Pancreas (tissue), 10 donors: ENCODE measurements around the gene VSIG10L. TPM values are rescaled to one million over a fixed set of nuclear protein-coding genes. Genes with fewer than 3 reads are reported as not detected.

Source experiments
- ATAC-seq, 4 donors: fragments of 200-7000 bp; cut with Tn5 transposase; one replicate each; pipeline versions ENCODE4 v1.8.0 to v1.9.1; 2020; ENCODE audit warnings: mild to moderate bottlenecking in 4 of 4, moderate library complexity in 4 of 4
- DNase-seq, 6 donors: peaks; one replicate each; pipeline ENCODE4 v3.0.0-alpha.2; 2020
- FAIRE-seq: peaks from 2 replicates; lab custom pipeline; 2012; peaks lifted over from hg19 to GRCh38; lab: Jason Lieb, UNC
- H3K27ac ChIP-seq, 4 donors: fragments of 200-600 bp; sonication (generic); 1 replicate in 3 of 4; 2 replicates in 1 of 4; pipeline versions ENCODE4 v1.5.0 to v1.8.0; 2020
- H3K27me3 ChIP-seq, 4 donors: fragments of 200-600 bp; one replicate each; pipeline ENCODE4 v1.8.0; 2021
- H3K36me3 ChIP-seq, 3 donors: fragments of 200-600 bp; sonication (generic) in 1 of 3; one replicate each; pipeline versions ENCODE4 v1.5.0 to v1.8.0; 2020 to 2021
- H3K4me1 ChIP-seq, 3 donors: fragments of 200-600 bp; one replicate each; pipeline ENCODE4 v1.8.0; 2021
- H3K4me3 ChIP-seq, 4 donors: fragments of 200-600 bp; sonication (generic) in 2 of 4; one replicate each; pipeline versions ENCODE4 v1.5.0 to v1.8.0; 2020 to 2021
- H3K9me3 ChIP-seq, 4 donors: fragments of 200-600 bp; one replicate each; pipeline ENCODE4 v1.8.0; 2021
- WGBS, 2 donors: extraction: QIAGEN DNeasy Blood & Tissue Kit; methylation state at CpG; one replicate each; pipeline ENCODE4 v1.1.7; 2013; 5-methylcytosine and 5-hydroxymethylcytosine counted together
- intact Hi-C, 3 donors: fragments of 100-400 bp; cut with DNase I; formaldehyde crosslinking; loops; one replicate each; pipeline versions ENCODE4 v1.11.1 to v1.14.2; 2022
- polyA plus RNA-seq, 2 donors: library from polyadenylated mRNA; stranded (reverse); fragments of 200-250 nt; gene quantifications; one replicate each; pipeline ENCODE4 v1.2.3, GENCODE V29; 2013
- total RNA-seq, 6 donors: library from RNA; stranded (reverse); fragmentation: NEBNext Ultra II Directional in 4 of 6; extraction: Animal tissue kit (Norgen Biotek cat#: 25700) in 4 of 6; gene quantifications; one replicate each; pipeline versions ENCODE4 v1.2.1 to v1.2.4, GENCODE V29; 2021 to 2023
- TF ChIP-seq, protein P1 (sequence below), 4 donors: fragments of 200-600 bp; sonication (generic) in 3 of 4; IDR thresholded peaks; one replicate each; pipeline versions ENCODE4 v1.5.0 to v1.8.0; 2021; ENCODE audit warnings: antibody characterized with exemption in 4 of 4
- donor health status: healthy with polysubstance abuse.
- donor health status: DM: no; HTN: no; CAD: no; lungs with moderate emphysema.
- donor health status: DM: no; HTN: no; CAD: no.
- donor health status: control.
- donor health status: control.
- donor health status: Bipolar disorder and iron deficiency.
- donor health status: DM: yes; HTN: yes; CAD: no.
- donor health status: DM: no; HTN: no; CAD: no.
- donor health status: DM: no; HTN: no; CAD: no.
- donor health status: DM: yes; HTN: yes; CAD: no.

Gene VSIG10L
- total and polyA plus RNA-seq, 8 donors, result 0.16 to 1.1 (median 0.37) TPM; not detected in 1

- no peaks in the 10 kb centered on the region for H3K36me3 ChIP-seq
- H3K4me3 ChIP-seq, result no peak overlapping the region
- H3K9me3 ChIP-seq, result no peaks in the 10 kb centered on the region
- no peaks in the 10 kb centered on the region for H3K4me1 ChIP-seq
- TF ChIP-seq, protein P1, sequence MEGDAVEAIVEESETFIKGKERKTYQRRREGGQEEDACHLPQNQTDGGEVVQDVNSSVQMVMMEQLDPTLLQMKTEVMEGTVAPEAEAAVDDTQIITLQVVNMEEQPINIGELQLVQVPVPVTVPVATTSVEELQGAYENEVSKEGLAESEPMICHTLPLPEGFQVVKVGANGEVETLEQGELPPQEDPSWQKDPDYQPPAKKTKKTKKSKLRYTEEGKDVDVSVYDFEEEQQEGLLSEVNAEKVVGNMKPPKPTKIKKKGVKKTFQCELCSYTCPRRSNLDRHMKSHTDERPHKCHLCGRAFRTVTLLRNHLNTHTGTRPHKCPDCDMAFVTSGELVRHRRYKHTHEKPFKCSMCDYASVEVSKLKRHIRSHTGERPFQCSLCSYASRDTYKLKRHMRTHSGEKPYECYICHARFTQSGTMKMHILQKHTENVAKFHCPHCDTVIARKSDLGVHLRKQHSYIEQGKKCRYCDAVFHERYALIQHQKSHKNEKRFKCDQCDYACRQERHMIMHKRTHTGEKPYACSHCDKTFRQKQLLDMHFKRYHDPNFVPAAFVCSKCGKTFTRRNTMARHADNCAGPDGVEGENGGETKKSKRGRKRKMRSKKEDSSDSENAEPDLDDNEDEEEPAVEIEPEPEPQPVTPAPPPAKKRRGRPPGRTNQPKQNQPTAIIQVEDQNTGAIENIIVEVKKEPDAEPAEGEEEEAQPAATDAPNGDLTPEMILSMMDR (IDR thresholded peaks at IDR 0.05), result no peak
- H3K27me3 ChIP-seq, result no peaks in the 10 kb centered on the region
- WGBS, 2 donors, result 96% methylated on average over 4 of the region's 4 CpGs
- no peak for DNase-seq
- FAIRE-seq, result no peak
- ATAC-seq, result no peak
- no peak overlapping the region for H3K27ac ChIP-seq
- intact Hi-C loops, result no loop called here
Observed at GRCh38 chr19:51359294-51359693, 17.4 kb upstream of the VSIG10L start.

DNA sequence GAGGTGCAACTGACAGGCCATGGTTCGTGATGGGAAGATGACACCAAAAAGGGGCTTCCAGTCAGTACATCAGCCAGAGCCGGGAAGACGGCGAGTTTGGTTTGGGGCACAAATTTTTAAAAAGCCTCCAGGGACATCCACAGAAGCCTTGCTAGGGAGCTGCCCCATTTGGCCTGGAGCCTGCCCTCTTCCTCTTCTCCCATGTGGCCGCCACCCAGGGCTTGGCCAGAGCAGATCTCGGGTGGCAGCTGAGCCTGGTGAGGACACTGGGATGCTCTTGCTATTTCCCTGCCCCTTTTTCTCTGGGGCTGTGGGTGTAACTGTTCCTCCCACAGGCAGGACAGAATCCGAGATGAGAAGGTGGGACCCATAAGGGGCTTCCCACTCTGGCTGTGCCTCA is 16.0 kb upstream of the VSIG10L start:
- ATAC-seq, result no peak
- Histone ChIP-seq H3K4me3 (no peak overlapping the region), H3K27ac (no peak overlapping the region), H3K27me3 (no peaks in the 10 kb centered on the region), H3K9me3 (no peaks in the 10 kb centered on the region), H3K36me3 (no peaks in the 10 kb centered on the region), H3K4me1 (no peaks in the 10 kb centered on the region)
- 90 to 95% methylated on average over 7 of the region's 7 CpGs for WGBS, 2 donors
- no peak for DNase-seq
- intact Hi-C loops, result no loop called here
- no peak for FAIRE-seq
- TF ChIP-seq, protein P1 (IDR thresholded peaks at IDR 0.05), result no peak

GRCh38 chr19:51356159-51356801 is 14.3 kb upstream of the VSIG10L start:
- WGBS, 2 donors, result 96 to 97% methylated on average over 10 of the region's 10 CpGs

DNA sequence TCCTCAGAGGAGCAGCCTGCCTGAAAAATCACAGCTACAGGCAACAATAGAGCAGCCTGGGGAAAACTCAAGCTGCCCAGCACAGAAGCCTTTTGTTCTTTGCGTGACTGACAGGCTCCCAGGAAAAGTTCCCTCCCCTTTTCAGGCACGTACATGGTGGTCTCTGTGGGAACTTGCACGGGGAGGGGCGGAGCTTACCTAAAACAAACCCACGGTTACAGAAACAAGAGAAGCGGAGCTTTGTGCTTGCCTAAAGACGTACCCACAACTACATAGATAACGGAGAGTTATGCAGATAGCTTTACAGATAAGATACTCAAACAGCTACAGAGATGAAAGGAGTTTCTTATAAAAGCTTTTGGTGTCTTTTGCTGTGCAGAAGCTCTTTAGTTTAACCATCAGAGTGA is 12.8 kb upstream of the VSIG10L start:
- FAIRE-seq (no peak), ATAC-seq (no peak), DNase-seq (no peak)
- Histone ChIP-seq H3K27ac (no peak overlapping the region), H3K4me3 (no peak overlapping the region), H3K9me3 (no peaks in the 10 kb centered on the region), H3K4me1 (no peaks in the 10 kb centered on the region), H3K27me3 (no peaks in the 10 kb centered on the region), H3K36me3 (peaks cover 0 to 9% (median 0%) of the 10 kb centered on the region in 3 donors)
- intact Hi-C loops, result no loop called here
- 58 to 63% methylated on average over 8 of the region's 8 CpGs for WGBS, 2 donors
- TF ChIP-seq, protein P1 (IDR thresholded peaks at IDR 0.05), result no peak

More at GRCh38 chr19:51356159-51356801, 14.3 kb upstream of the VSIG10L start:
- no peaks in the 10 kb centered on the region for H3K9me3 ChIP-seq
- TF ChIP-seq, protein P1 (IDR thresholded peaks at IDR 0.05), result no peak
- H3K27ac ChIP-seq, result no peak overlapping the region
- no peaks in the 10 kb centered on the region for H3K4me1 ChIP-seq
- DNase-seq (no peak), FAIRE-seq (no peak), ATAC-seq (no peak)
- no peak overlapping the region for H3K4me3 ChIP-seq
- intact Hi-C loops, result no loop called here
- H3K27me3 ChIP-seq, result no peaks in the 10 kb centered on the region
- H3K36me3 ChIP-seq, result peaks cover 0 to 5% (median 0%) of the 10 kb centered on the region in 3 donors

- 71 to 79% methylated on average over 12 of the region's 12 CpGs for WGBS, 2 donors
- Histone ChIP-seq H3K36me3 (peaks cover 0 to 9% (median 0%) of the 10 kb centered on the region in 3 donors), H3K4me1 (no peaks in the 10 kb centered on the region), H3K27ac (no peak overlapping the region), H3K27me3 (no peaks in the 10 kb centered on the region), H3K9me3 (no peaks in the 10 kb centered on the region), H3K4me3 (no peak overlapping the region)
- intact Hi-C loops, result no loop called here
- ATAC-seq (no peak), DNase-seq (no peak), FAIRE-seq (no peak)
- TF ChIP-seq, protein P1 (IDR thresholded peaks at IDR 0.05), result no peak
Observed at GRCh38 chr19:51354103-51354741, 12.3 kb upstream of the VSIG10L start.
